ENCODE measurements around the gene DUSP8.

The DUSP8 gene

GRCh38 chr11:1509626-1510255 lies 62.3 kb downstream of the DUSP8 start:
- H3K4me3 ChIP-seq (ENCODE audit: insufficient read length, low read depth) = no peak overlapping the region
- H3K9ac ChIP-seq (ENCODE audit: insufficient read length, low read depth) = no peak overlapping the region

GRCh38 chr11:1508986-1509385 lies 63.1 kb downstream of the DUSP8 start:
- Histone ChIP-seq H3K27me3 (ENCODE audit: insufficient read depth, insufficient read length) (no peaks in the 10 kb centered on the region), H3K9ac (ENCODE audit: insufficient read length, low read depth) (peak overlapping the region; percentile 33), H3K4me1 (ENCODE audit: insufficient read depth, insufficient read length) (peaks cover 30% of the 10 kb centered on the region)

More at GRCh38 chr11:1509626-1510255, 62.3 kb downstream of the DUSP8 start:
- Histone ChIP-seq H3K9me3 (ENCODE audit: insufficient read depth, low read length) (no peaks in the 10 kb centered on the region), H3K4me1 (ENCODE audit: insufficient read depth, insufficient read length) (peaks cover 33% of the 10 kb centered on the region), H3K36me3 (ENCODE audit: insufficient read depth, insufficient read length, low read length) (no peaks in the 10 kb centered on the region), H3K27me3 (ENCODE audit: insufficient read depth, insufficient read length) (no peaks in the 10 kb centered on the region)
- TF ChIP-seq SUZ12 (IDR thresholded peaks at IDR 0.05; ENCODE audit: extremely low read depth, insufficient read depth, insufficient read length) (no peak), YY1 (IDR thresholded peaks at IDR 0.05; ENCODE audit: insufficient read depth, insufficient read length) (no peak), ZNF274 (IDR thresholded peaks at IDR 0.05; ENCODE audit: low read depth, low read length) (no peak)
- no peak for DNase-seq (ENCODE audit: low read depth, low spot score)

GRCh38 chr11:1508491-1508891 lies 63.6 kb downstream of the DUSP8 start:
- H3K4me1 ChIP-seq (ENCODE audit: insufficient read depth, insufficient read length) = peaks cover 28% of the 10 kb centered on the region
- no peak overlapping the region for H3K4me3 ChIP-seq (ENCODE audit: insufficient read length, low read depth)
- TF ChIP-seq YY1 (IDR thresholded peaks at IDR 0.05; ENCODE audit: insufficient read depth, insufficient read length) (no peak), SUZ12 (IDR thresholded peaks at IDR 0.05; ENCODE audit: extremely low read depth, insufficient read depth, insufficient read length) (no peak), ZNF274 (IDR thresholded peaks at IDR 0.05; ENCODE audit: low read depth, low read length) (no peak)
- no peak overlapping the region for H3K9ac ChIP-seq (ENCODE audit: insufficient read length, low read depth)
- no peak for DNase-seq (ENCODE audit: low read depth, low spot score)
- H3K9me3 ChIP-seq (ENCODE audit: insufficient read depth, low read length) = no peaks in the 10 kb centered on the region
- no peaks in the 10 kb centered on the region for H3K36me3 ChIP-seq (ENCODE audit: insufficient read depth, insufficient read length, low read length)
- H3K27me3 ChIP-seq (ENCODE audit: insufficient read depth, insufficient read length) = no peaks in the 10 kb centered on the region

More at GRCh38 chr11:1508986-1509385, 63.1 kb downstream of the DUSP8 start:
- Histone ChIP-seq H3K4me3 (ENCODE audit: insufficient read length, low read depth) (no peak overlapping the region), H3K9me3 (ENCODE audit: insufficient read depth, low read length) (no peaks in the 10 kb centered on the region), H3K36me3 (ENCODE audit: insufficient read depth, insufficient read length, low read length) (no peaks in the 10 kb centered on the region)
- TF ChIP-seq YY1 (IDR thresholded peaks at IDR 0.05; ENCODE audit: insufficient read depth, insufficient read length) = no peak
- DNase-seq (ENCODE audit: low read depth, low spot score) = no peak

- H3K9me3 ChIP-seq (ENCODE audit: insufficient read depth, low read length) = no peaks in the 10 kb centered on the region
- no peaks in the 10 kb centered on the region for H3K36me3 ChIP-seq (ENCODE audit: insufficient read depth, insufficient read length, low read length)
- TF ChIP-seq YY1 (IDR thresholded peaks at IDR 0.05; ENCODE audit: insufficient read depth, insufficient read length) = no peak
- TF ChIP-seq SUZ12 (IDR thresholded peaks at IDR 0.05; ENCODE audit: extremely low read depth, insufficient read depth, insufficient read length) = no peak
- TF ChIP-seq ZNF274 (IDR thresholded peaks at IDR 0.05; ENCODE audit: low read depth, low read length) = no peak
- peak overlapping the region; percentile 33 for H3K9ac ChIP-seq (ENCODE audit: insufficient read length, low read depth)
- H3K4me1 ChIP-seq (ENCODE audit: insufficient read depth, insufficient read length) = peaks cover 33% of the 10 kb centered on the region
- no peak overlapping the region for H3K4me3 ChIP-seq (ENCODE audit: insufficient read length, low read depth)
- no peak for DNase-seq (ENCODE audit: low read depth, low spot score)
- no peaks in the 10 kb centered on the region for H3K27me3 ChIP-seq (ENCODE audit: insufficient read depth, insufficient read length)
Observed at GRCh38 chr11:1507381-1508140, 64.5 kb downstream of the DUSP8 start.

GRCh38 chr11:1506981-1507380 lies 65.1 kb downstream of the DUSP8 start:
- no peaks in the 10 kb centered on the region for H3K9me3 ChIP-seq (ENCODE audit: insufficient read depth, low read length)
- no peaks in the 10 kb centered on the region for H3K36me3 ChIP-seq (ENCODE audit: insufficient read depth, insufficient read length, low read length)
- no peak for TF ChIP-seq ZNF274 (IDR thresholded peaks at IDR 0.05; ENCODE audit: low read depth, low read length)
- TF ChIP-seq SUZ12 (IDR thresholded peaks at IDR 0.05; ENCODE audit: extremely low read depth, insufficient read depth, insufficient read length) = no peak
- TF ChIP-seq YY1 (IDR thresholded peaks at IDR 0.05; ENCODE audit: insufficient read depth, insufficient read length) = no peak
- no peaks in the 10 kb centered on the region for H3K27me3 ChIP-seq (ENCODE audit: insufficient read depth, insufficient read length)
- DNase-seq (ENCODE audit: low read depth, low spot score) = no peak
- H3K9ac ChIP-seq (ENCODE audit: insufficient read length, low read depth) = no peak overlapping the region
- no peak overlapping the region for H3K4me3 ChIP-seq (ENCODE audit: insufficient read length, low read depth)
- peaks cover 31% of the 10 kb centered on the region for H3K4me1 ChIP-seq (ENCODE audit: insufficient read depth, insufficient read length)

GRCh38 chr11:1505480-1505879 lies 66.6 kb downstream of the DUSP8 start:
- TF ChIP-seq YY1 (IDR thresholded peaks at IDR 0.05; ENCODE audit: insufficient read depth, insufficient read length) (no peak), SUZ12 (IDR thresholded peaks at IDR 0.05; ENCODE audit: extremely low read depth, insufficient read depth, insufficient read length) (no peak), ZNF274 (IDR thresholded peaks at IDR 0.05; ENCODE audit: low read depth, low read length) (no peak)
- DNase-seq (ENCODE audit: low read depth, low spot score) = no peak
- Histone ChIP-seq H3K4me3 (ENCODE audit: insufficient read length, low read depth) (no peak overlapping the region), H3K9ac (ENCODE audit: insufficient read length, low read depth) (no peak overlapping the region), H3K27me3 (ENCODE audit: insufficient read depth, insufficient read length) (no peaks in the 10 kb centered on the region), H3K36me3 (ENCODE audit: insufficient read depth, insufficient read length, low read length) (no peaks in the 10 kb centered on the region), H3K9me3 (ENCODE audit: insufficient read depth, low read length) (no peaks in the 10 kb centered on the region), H3K4me1 (ENCODE audit: insufficient read depth, insufficient read length) (peaks cover 27% of the 10 kb centered on the region)

- peaks cover 4% of the 10 kb centered on the region; the same call in 1 of the 2 replicates for H3K9me3 ChIP-seq (ENCODE audit: insufficient read depth, low read length)
- H3K27me3 ChIP-seq (ENCODE audit: insufficient read depth, insufficient read length) = no peaks in the 10 kb centered on the region
- peaks cover 4% of the 10 kb centered on the region for H3K36me3 ChIP-seq (ENCODE audit: insufficient read depth, insufficient read length, low read length)
- TF ChIP-seq YY1 (IDR thresholded peaks at IDR 0.05; ENCODE audit: insufficient read depth, insufficient read length) = no peak
- TF ChIP-seq SUZ12 (IDR thresholded peaks at IDR 0.05; ENCODE audit: extremely low read depth, insufficient read depth, insufficient read length) = no peak
- TF ChIP-seq ZNF274 (IDR thresholded peaks at IDR 0.05; ENCODE audit: low read depth, low read length) = no peak
- peaks cover 27% of the 10 kb centered on the region for H3K4me1 ChIP-seq (ENCODE audit: insufficient read depth, insufficient read length)
- no peak for DNase-seq (ENCODE audit: low read depth, low spot score)
- H3K4me3 ChIP-seq (ENCODE audit: insufficient read length, low read depth) = no peak overlapping the region
- no peak overlapping the region for H3K9ac ChIP-seq (ENCODE audit: insufficient read length, low read depth)
Observed at GRCh38 chr11:1504581-1505290, 67.3 kb downstream of the DUSP8 start.
